Mammary epithelial cell (primary cell): Measurements from ENCODE around the gene KCNIP1.

Experiments used
- EZH2 ChIP-seq: IDR thresholded peaks from 2 replicates; pipeline ENCODE4 v1.6.1; 2012; ENCODE audit warnings: low read length, inconsistent platforms, borderline replicate concordance
- TF ChIP-seq, protein P1 (sequence below), 2 donors: IDR thresholded peaks in 1 of 2; conservative IDR thresholded peaks in 1 of 2; 2 replicates each; pipeline ENCODE4 v1.5.1; 2011 to 2012; ENCODE audit warnings: inconsistent platforms in 2 of 2, low read length in 2 of 2, mild to moderate bottlenecking in 2 of 2, control low read depth in 1 of 2, low read depth in 1 of 2; ENCODE audit not compliant: insufficient read depth in 1 of 2; ENCODE audit errors: extremely low read depth in 1 of 2

- TF ChIP-seq, protein P1, sequence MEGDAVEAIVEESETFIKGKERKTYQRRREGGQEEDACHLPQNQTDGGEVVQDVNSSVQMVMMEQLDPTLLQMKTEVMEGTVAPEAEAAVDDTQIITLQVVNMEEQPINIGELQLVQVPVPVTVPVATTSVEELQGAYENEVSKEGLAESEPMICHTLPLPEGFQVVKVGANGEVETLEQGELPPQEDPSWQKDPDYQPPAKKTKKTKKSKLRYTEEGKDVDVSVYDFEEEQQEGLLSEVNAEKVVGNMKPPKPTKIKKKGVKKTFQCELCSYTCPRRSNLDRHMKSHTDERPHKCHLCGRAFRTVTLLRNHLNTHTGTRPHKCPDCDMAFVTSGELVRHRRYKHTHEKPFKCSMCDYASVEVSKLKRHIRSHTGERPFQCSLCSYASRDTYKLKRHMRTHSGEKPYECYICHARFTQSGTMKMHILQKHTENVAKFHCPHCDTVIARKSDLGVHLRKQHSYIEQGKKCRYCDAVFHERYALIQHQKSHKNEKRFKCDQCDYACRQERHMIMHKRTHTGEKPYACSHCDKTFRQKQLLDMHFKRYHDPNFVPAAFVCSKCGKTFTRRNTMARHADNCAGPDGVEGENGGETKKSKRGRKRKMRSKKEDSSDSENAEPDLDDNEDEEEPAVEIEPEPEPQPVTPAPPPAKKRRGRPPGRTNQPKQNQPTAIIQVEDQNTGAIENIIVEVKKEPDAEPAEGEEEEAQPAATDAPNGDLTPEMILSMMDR (conservative IDR thresholded peaks at IDR 0.05 in 1 of 2, IDR thresholded peaks at IDR 0.05 in 1 of 2; ENCODE audit: extremely low read depth in 1 of 2, insufficient read depth in 1 of 2, low read depth in 1 of 2, low read length in 2 of 2) = no peak
- no peak for TF ChIP-seq EZH2
These were observed 10.2 kb downstream of the KCNIP1 start for GRCh38 chr5:170513856-170514525.
